Astrocyte (in vitro differentiated cells and primary cell): ENCODE data around the gene PCBD2. TPM values are rescaled to one million over a fixed set of nuclear protein-coding genes. Genes with fewer than 3 reads are reported as not detected.

Source experiments
- DNase-seq: peaks from one replicate; pipeline ENCODE4 v3.0.0-alpha.2; 2010; ENCODE audit warnings: low read depth
- FAIRE-seq: peaks from 2 replicates; lab custom pipeline; 2011; peaks lifted over from hg19 to GRCh38; lab: Jason Lieb, UNC
- H2AFZ ChIP-seq: 2 replicates; pipeline ENCODE4 v1.6.0; 2012; ENCODE audit warnings: low read depth, low read length, inconsistent platforms
- H3K27ac ChIP-seq: 2 replicates; pipeline ENCODE4 v1.5.1; 2011; ENCODE audit warnings: low read depth, low read length, inconsistent platforms
- H3K27me3 ChIP-seq: 2 replicates; pipeline ENCODE4 v1.6.0; 2011; ENCODE audit warnings: low read length, inconsistent platforms; ENCODE audit not compliant: insufficient read depth
- H3K36me3 ChIP-seq: 2 replicates; pipeline ENCODE4 v1.5.1; 2011; ENCODE audit warnings: low read length, inconsistent platforms; ENCODE audit not compliant: insufficient read depth
- H3K4me1 ChIP-seq: 2 replicates; pipeline ENCODE4 v1.5.1; 2011; ENCODE audit warnings: low read length, inconsistent platforms; ENCODE audit not compliant: insufficient read depth
- H3K4me2 ChIP-seq: 2 replicates; pipeline ENCODE4 v1.6.0; 2012; ENCODE audit warnings: low read length, inconsistent platforms
- H3K4me3 ChIP-seq: 2 replicates; pipeline ENCODE4 v1.5.1; 2011; ENCODE audit warnings: low read depth, mild to moderate bottlenecking, low read length, inconsistent platforms; ENCODE audit not compliant: insufficient read depth
- H3K79me2 ChIP-seq: 2 replicates; pipeline ENCODE4 v1.6.0; 2012; ENCODE audit warnings: mild to moderate bottlenecking, low read length, inconsistent platforms; ENCODE audit not compliant: insufficient read depth
- H3K9ac ChIP-seq: 2 replicates; pipeline ENCODE4 v1.6.0; 2012; ENCODE audit warnings: mild to moderate bottlenecking, low read length, inconsistent platforms
- H3K9me3 ChIP-seq: 2 replicates; pipeline ENCODE4 v1.5.1; 2012; ENCODE audit warnings: low read depth, mild to moderate bottlenecking, low read length, inconsistent platforms; ENCODE audit not compliant: insufficient read depth
- H4K20me1 ChIP-seq: 2 replicates; pipeline ENCODE4 v1.6.0; 2012; ENCODE audit warnings: low read length, inconsistent platforms; ENCODE audit not compliant: insufficient read depth
- H3K27ac Mint-ChIP-seq: one replicate; pipeline ENCODE4 v1.8.0; 2021; ENCODE audit warnings: mild to moderate bottlenecking, mixed read lengths; ENCODE audit not compliant: unreplicated experiment
- H3K27me3 Mint-ChIP-seq: one replicate; pipeline ENCODE4 v1.8.0; 2021; ENCODE audit warnings: low read depth, mixed read lengths; ENCODE audit not compliant: unreplicated experiment
- H3K36me3 Mint-ChIP-seq: one replicate; pipeline ENCODE4 v1.8.0; 2021; ENCODE audit warnings: low read depth, mixed read lengths; ENCODE audit not compliant: unreplicated experiment
- H3K4me1 Mint-ChIP-seq: one replicate; pipeline ENCODE4 v1.8.0; 2021; ENCODE audit warnings: low read depth, mixed read lengths; ENCODE audit not compliant: unreplicated experiment
- H3K4me3 Mint-ChIP-seq: one replicate; pipeline ENCODE4 v1.8.0; 2021; ENCODE audit warnings: mild to moderate bottlenecking, moderate library complexity, mixed read lengths; ENCODE audit not compliant: unreplicated experiment
- H3K9me3 Mint-ChIP-seq: one replicate; pipeline ENCODE4 v1.8.0; 2021; ENCODE audit warnings: mild to moderate bottlenecking, mixed read lengths; ENCODE audit not compliant: unreplicated experiment
- CTCF ChIP-seq: IDR thresholded peaks from 2 replicates; pipeline ENCODE4 v1.5.1; 2011; ENCODE audit warnings: low read depth, mild to moderate bottlenecking, inconsistent platforms, low read length, moderate library complexity; ENCODE audit not compliant: insufficient read depth
- EZH2 ChIP-seq: IDR thresholded peaks from 2 replicates; pipeline ENCODE4 v1.6.1; 2012; ENCODE audit warnings: mild to moderate bottlenecking, low read length, inconsistent platforms; ENCODE audit not compliant: insufficient read depth
- total RNA-seq: library from RNA; stranded (reverse); gene quantifications from 2 replicates; pipeline ENCODE4 v1.2.1, GENCODE V29; 2021

The PCBD2 gene
- total RNA-seq, 1 donor from 2014 or later, result 10.2 TPM

GRCh38 chr5:134887593-134888159 lies 17.3 kb upstream of the PCBD2 start:
- no peak overlapping the region for H2AFZ ChIP-seq
- no peaks in the 10 kb centered on the region for H3K36me3 ChIP-seq
- no peaks in the 10 kb centered on the region for H3K4me1 ChIP-seq
- H3K4me3 ChIP-seq, result no peak overlapping the region
- FAIRE-seq (no peak), DNase-seq (no peak)
- Mint-ChIP-seq H3K4me1 (no peaks in the 10 kb centered on the region), H3K27me3 (no peaks in the 10 kb centered on the region), H3K27ac (no peak overlapping the region), H3K4me3 (no peak overlapping the region), H3K9me3 (peaks cover 2% of the 10 kb centered on the region), H3K36me3 (peaks cover 12% of the 10 kb centered on the region)
- peaks cover 31% of the 10 kb centered on the region for H3K79me2 ChIP-seq
- TF ChIP-seq EZH2 (no peak), CTCF (no peak)
- no peak overlapping the region for H3K27ac ChIP-seq
- no peak overlapping the region for H3K4me2 ChIP-seq
- no peak overlapping the region for H3K9ac ChIP-seq
- H3K27me3 ChIP-seq, result no peaks in the 10 kb centered on the region
- peaks cover 38% of the 10 kb centered on the region for H4K20me1 ChIP-seq
- H3K9me3 ChIP-seq, result no peaks in the 10 kb centered on the region

GRCh38 chr5:134889335-134889734 lies 15.6 kb upstream of the PCBD2 start:
- DNase-seq (no peak), FAIRE-seq (no peak)
- Histone ChIP-seq H3K79me2 (peaks cover 31% of the 10 kb centered on the region), H4K20me1 (peaks cover 45% of the 10 kb centered on the region), H3K9ac (no peak overlapping the region), H3K36me3 (no peaks in the 10 kb centered on the region), H3K27me3 (no peaks in the 10 kb centered on the region), H3K4me2 (no peak overlapping the region), H3K4me3 (no peak overlapping the region), H3K27ac (no peak overlapping the region), H3K4me1 (no peaks in the 10 kb centered on the region), H2AFZ (no peak overlapping the region), H3K9me3 (no peaks in the 10 kb centered on the region)
- H3K36me3 Mint-ChIP-seq, result peaks cover 12% of the 10 kb centered on the region
- H3K27me3 Mint-ChIP-seq, result no peaks in the 10 kb centered on the region
- H3K9me3 Mint-ChIP-seq, result peaks cover 2% of the 10 kb centered on the region
- no peaks in the 10 kb centered on the region for H3K4me1 Mint-ChIP-seq
- no peak overlapping the region for H3K4me3 Mint-ChIP-seq
- no peak overlapping the region for H3K27ac Mint-ChIP-seq
- TF ChIP-seq EZH2 (no peak), CTCF (no peak)

- Histone ChIP-seq H3K4me3 (no peak overlapping the region), H3K27me3 (no peaks in the 10 kb centered on the region), H3K27ac (no peak overlapping the region), H3K9ac (no peak overlapping the region), H3K4me2 (no peak overlapping the region), H3K4me1 (no peaks in the 10 kb centered on the region), H3K79me2 (peaks cover 11% of the 10 kb centered on the region), H2AFZ (no peak overlapping the region), H3K9me3 (no peaks in the 10 kb centered on the region), H4K20me1 (peaks cover 37% of the 10 kb centered on the region), H3K36me3 (no peaks in the 10 kb centered on the region)
- DNase-seq, result no peak
- Mint-ChIP-seq H3K4me1 (no peaks in the 10 kb centered on the region), H3K27me3 (no peaks in the 10 kb centered on the region), H3K27ac (no peak overlapping the region), H3K9me3 (peaks cover 2% of the 10 kb centered on the region), H3K36me3 (peaks cover 18% of the 10 kb centered on the region), H3K4me3 (no peak overlapping the region)
- FAIRE-seq, result no peak
- TF ChIP-seq CTCF (no peak), EZH2 (no peak)
Measured at GRCh38 chr5:134891473-134891872, 13.5 kb upstream of the PCBD2 start.
